SKM-1 (cell line): ENCODE measurements around the gene GNB4.

Experiments used
- DNase-seq: peaks from one replicate; lab custom pipeline; 2025; ENCODE audit not compliant: unreplicated experiment; lab: John Stamatoyannopoulos, UW

Gene GNB4

DNA sequence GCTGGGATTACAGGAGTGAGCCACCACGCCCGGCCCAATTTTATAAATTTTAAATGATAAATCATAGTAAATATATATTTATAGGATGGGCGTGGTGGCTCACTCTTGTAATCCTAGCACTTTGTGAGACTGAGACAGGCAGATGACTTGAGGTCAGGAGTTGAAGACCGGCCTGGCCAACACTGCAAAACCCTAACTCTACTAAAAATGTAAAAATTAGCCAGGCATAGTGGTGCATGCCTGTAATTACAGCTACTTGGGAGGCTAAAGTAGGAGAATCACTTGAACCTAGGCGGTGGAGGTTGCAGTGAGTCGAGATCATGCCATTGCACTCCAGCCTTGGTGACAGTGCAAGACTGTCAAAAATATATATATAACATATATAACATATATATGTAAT lies 77.3 kb downstream of the GNB4 start:
- no peak for DNase-seq

DNA sequence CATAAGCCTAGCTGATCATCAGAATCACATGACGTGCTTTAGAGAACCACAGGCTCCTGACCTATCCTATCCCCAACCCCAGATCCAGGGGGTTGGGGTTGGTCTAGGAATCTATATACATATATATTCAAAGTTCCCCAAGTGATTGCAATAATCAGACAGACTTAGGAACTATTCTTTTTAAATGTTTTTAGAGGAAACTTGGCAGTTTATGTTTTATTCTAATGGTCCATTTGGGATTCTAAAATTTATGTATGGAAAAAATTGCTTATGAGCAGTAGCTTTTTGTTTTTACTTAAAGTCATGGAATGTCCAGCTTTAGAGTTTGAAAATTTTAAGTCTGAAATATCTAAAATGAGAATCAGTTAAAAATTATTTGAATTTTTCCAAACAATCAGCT lies 81.6 kb downstream of the GNB4 start:
- DNase-seq = no peak

DNA sequence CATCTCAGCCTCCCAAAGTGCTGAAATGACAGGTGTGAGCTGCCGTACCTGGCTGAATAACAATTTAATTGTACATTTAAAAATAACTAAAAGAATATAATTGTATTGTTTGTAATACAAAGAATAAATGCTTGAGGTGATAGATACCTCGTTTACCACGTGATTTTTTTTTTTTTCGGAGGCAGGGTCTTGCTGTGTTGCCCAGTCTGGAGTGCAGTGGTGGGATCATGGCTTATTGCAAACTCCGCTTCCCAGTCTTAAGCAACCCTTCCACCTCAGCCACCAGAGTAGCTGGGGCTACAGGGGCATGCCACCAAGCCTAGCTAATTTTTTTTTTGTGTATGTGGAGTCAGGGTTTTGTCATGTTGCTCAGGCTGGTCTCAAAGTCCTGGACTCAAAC lies 87.9 kb downstream of the GNB4 start:
- DNase-seq = no peak

DNA sequence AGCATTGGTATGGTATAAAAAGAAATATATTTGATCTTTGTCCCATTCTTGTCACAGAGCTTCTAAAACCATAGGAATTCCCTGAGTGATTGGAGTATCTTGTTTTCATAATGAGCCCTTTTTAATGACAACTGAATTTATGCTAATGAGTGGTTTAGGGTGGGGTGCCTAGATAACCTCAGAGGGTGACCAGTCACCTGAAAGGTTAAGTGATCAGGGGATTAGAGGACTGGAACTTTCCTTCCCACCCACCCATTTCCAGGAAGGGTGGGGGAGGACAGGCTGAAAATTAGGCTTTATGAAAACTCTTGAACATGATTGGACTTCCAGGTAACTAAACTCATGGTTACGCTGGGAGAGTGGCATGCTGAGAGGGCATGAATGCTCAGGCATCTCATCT lies 95.3 kb downstream of the GNB4 start:
- no peak for DNase-seq

GRCh38 chr3:179348325-179349013 lies 102.8 kb downstream of the GNB4 start:
- peak; percentile 54 for DNase-seq

GRCh38 chr3:179347345-179348194 lies 103.7 kb downstream of the GNB4 start, which contains the start of gene MFN1:
Gene MFN1 (plus strand): TSS chr3:179347709. CDS start chr3:179348852, 1,143 bp downstream.
- peak; percentile 90 for DNase-seq
